HG02623 (cell line): ENCODE results near the gene GATAD2A.

ENCODE experiments used
- ATAC-seq: cut with Tn5 transposase; IDR thresholded peaks from one replicate; pipeline ENCODE4 v1.9.1; 2021; ENCODE audit warnings: moderate library complexity; ENCODE audit not compliant: unreplicated experiment

Gene GATAD2A

GRCh38 chr19:19487077-19487949 lies 81.8 kb downstream of the GATAD2A start:
- ATAC-seq = no peak

DNA sequence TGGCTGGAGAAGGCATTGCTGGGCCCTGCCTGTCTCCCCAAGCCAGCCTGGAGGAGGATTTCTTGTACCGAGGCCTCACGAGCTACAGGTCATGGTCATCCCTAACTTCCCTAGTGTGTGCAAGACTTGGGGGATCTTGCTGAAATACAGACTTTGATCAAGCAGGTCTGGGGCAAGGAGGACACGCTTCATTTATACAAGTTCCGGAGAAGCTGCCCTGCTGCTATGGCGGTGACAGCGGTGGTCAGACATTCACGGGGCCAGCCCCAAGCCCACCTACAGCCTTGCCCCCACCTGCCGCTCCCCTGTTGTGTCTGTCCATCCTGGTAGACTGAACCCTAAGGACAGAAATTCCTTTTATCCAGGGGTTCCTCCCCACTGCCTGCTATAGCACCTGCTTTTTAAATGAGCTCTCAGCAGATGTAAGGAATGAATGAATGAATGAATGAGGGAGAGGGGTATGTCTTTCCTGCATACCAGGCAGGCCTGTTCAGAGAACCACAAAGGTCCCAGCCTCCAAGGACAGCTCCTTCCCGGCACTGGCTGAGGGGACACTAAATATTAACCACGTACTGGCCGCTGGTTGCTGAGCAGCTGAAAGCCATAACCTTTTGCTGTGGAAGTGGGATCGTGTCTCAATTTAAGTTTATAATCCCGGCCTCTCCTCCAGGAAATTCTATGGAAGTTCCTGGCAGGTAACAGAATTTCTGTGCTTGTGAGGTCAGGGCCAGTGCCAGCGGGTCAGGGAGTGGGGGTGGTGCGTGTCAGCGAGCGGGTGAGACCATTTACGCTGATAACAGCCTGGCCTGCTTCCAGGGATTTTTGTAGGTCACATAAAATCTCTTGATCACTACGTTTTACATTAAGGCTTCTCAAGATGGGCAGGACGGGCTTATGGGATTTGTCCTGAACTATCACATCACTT lies 82.7 kb downstream of the GATAD2A start:
- no peak for ATAC-seq

DNA sequence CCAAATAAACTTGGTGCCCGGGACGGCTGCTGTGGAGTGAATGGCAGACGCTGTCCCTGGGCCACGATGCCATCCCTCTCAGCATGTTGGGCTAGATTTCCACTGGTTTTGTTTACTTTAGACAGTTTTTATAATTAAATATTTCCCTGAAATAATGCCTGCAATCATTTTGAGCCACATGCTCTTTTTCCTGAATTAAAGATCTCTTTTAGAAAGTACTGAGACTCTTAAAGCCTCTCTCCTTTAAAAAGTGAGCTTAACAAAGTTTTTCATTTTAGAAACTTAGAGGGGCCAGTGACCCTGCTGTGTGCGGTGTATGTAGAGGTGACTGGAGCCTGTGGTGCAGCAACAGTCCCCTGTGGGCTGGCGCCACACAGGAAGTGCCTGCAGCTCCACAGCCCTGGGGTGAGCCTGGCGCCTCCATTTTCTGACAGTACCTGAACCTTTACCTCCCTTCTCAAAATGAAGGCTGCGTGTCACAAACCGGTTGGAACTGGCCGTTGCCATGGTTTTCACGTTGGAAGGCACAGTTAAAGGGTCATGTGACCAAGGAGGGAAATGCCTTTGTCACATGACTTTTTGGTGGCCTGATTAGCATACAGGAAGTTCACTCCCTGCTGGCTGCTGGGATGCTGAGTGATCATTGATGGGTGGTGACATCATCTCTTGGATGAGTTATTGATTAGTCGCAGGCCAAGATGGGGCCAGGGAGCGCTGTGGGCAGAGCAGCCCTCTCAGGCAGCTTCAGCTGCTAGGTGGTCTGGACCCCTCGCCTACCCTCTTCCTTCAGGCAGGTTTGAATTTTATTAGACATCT lies 83.6 kb downstream of the GATAD2A start:
- peak; percentile 43 for ATAC-seq

DNA sequence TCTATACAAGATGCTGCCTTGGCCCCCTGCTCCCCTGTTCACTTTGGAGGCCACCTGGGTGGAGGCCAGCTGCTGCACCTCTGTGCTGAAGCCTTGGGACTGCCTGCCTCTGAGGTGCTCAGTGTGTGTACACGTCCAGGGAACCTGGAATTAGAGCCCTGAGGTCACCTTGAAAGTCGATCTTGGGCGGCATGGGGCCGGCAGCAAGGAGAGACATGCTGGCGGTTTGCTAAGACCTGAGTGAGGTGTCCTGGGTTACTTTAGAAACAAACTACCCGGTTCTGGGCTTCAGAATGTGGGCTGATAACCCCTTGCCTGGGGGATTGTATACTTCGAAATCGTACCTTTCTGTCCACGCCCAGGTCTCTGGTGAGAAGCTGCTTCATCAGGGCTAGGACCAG lies 84.3 kb downstream of the GATAD2A start:
- no peak for ATAC-seq

GRCh38 chr19:19490214-19490968 lies 84.9 kb downstream of the GATAD2A start:
- no peak for ATAC-seq

- ATAC-seq = no peak
Measured at GRCh38 chr19:19491321-19492025, 86.0 kb downstream of the GATAD2A start.

- no peak for ATAC-seq
Measured at GRCh38 chr19:19492026-19492610, 86.6 kb downstream of the GATAD2A start.

GRCh38 chr19:19493841-19494546 lies 88.5 kb downstream of the GATAD2A start:
- ATAC-seq = no peak

DNA sequence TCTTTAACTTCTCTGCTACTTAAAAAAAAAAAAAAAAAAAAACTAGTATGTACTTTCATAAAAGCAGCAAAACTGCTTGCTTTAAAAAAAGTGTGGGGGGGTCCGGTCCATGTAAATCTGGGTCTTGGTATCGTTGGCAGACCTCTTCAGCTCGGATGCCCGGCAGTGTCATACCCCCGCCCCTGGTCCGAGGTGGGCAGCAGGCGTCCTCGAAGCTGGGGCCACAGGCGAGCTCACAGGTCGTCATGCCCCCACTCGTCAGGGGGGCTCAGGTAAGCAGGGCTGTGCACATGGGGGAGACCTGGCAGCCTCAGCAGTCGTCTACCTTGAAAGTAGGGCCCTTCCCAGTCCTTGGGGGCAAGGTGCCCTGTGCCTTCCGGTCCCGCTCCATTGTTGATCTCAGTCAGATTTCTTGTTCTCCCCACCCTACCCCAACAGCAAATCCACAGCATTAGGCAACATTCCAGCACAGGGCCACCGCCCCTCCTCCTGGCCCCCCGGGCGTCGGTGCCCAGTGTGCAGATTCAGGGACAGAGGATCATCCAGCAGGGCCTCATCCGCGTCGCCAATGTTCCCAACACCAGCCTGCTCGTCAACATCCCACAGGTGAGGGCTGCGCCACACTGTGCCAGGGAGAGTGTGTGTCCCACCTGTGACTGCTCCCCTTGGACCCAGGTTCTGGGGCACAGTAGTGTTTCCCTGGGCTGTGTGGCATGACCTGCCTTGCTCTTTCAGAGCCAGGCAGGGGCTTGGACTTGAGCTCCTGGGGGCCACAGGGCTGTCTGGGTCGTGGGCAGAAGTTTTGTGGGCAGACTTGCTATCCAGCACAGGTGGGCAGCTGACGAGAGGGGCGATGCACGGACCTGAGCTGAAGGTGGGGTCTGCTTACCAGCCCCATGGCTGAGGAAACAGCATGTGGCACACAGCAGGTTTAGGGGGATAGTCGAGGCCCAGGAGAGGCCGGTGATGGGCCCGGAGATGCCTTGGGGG lies 90.4 kb downstream of the GATAD2A start:
- ATAC-seq = no peak

DNA sequence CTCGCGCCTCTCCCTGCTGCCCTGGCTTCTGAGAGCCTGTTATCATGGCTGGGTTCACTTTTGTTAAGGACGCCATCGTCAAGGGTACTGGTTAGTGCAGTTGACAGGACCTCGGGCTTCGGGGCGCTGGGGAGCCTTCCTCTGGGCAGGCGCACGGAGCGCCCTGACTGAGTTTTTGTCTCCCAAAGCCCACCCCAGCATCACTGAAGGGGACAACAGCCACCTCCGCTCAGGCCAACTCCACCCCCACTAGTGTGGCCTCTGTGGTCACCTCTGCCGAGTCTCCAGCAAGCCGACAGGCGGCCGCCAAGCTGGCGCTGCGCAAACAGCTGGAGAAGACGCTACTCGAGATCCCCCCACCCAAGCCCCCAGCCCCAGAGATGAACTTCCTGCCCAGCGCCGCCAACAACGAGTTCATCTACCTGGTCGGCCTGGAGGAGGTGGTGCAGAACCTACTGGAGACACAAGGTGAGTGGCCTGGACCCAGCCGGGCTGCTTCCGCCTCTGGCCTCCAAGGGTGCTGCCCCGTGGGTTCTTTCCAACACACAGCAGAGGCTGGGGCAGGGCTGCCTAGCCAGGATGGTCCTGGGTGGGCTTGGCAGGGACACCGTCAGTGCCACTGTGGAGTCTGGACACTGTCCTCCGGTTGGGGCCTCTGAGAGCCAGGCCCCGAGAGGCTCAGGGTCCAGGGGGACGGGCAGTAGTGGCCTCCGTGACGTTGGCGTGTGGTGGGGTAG lies 92.9 kb downstream of the GATAD2A start:
- ATAC-seq = no peak

DNA sequence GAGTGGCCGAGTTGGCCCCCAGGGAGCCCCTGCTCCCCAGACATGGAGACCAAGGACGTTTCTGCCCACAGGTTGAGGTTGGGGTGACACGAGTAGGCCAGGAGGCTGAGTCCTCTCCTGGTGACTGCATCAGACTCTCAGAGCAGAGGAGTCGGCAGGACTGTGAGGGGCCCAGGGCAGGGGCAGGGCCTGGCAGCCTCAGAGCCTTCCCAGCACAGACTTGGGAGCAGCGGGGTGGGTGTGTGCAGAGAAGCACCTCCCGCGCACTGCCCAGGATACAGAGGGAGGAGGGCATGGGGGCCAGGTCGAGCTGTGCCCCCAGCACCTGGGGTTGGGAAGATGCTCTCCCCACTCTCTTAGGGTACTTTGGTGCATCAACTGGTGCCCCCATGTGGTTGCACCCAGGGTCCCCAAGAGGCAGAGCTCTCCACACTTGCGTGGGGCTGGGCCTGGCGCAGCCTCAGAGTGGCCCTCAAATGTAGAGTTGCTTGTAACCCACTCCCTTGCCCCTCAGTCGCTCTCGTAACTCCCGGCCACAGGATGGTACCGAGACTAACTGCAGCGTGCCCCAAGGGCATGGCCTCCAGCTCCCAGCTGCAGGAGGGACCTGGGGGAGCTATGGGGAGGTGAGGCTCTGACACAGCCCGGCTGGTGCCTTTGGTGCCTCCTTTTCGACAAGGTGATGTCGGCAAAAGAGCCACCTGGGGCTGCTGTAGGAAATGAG lies 94.0 kb downstream of the GATAD2A start:
- ATAC-seq = no peak

- ATAC-seq = no peak
Measured at GRCh38 chr19:19500975-19501644, 95.6 kb downstream of the GATAD2A start.

DNA sequence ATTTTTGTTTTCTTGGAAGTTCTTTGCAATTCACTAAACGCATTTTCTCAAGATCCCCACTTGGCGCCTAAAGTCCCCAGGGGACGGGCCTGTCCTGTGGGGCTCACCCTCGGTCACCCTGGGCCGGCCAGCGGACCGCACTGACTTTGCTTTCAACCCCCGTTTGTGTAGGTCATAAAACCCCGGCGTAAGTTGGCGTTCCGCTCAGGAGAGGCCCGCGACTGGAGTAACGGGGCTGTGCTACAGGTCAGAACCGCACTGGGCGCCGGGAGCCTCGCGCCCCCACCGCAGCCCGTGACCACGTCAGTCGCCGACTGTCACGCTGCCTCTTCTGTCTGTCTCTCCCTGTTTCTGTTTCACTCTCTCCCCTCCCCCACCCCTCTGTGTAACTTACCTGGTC lies 96.3 kb downstream of the GATAD2A start:
- ATAC-seq = no peak

- no peak for ATAC-seq
Measured at GRCh38 chr19:19502281-19502680, 96.8 kb downstream of the GATAD2A start.

- no peak for ATAC-seq
Measured at GRCh38 chr19:19502808-19503602, 97.5 kb downstream of the GATAD2A start.
